DOHH2 (cell line): ENCODE results near the gene ATG10.

Experiments used
- EZH2phosphoT487 ChIP-seq: fragments of 200-600 bp; sonication (generic); IDR thresholded peaks from 2 replicates; pipeline ENCODE4 v1.6.1; 2017; ENCODE audit warnings: borderline replicate concordance, mild to moderate bottlenecking, antibody characterized with exemption, low read length, moderate library complexity, mixed read lengths
- TF ChIP-seq, protein P1 (sequence below): fragments of 200-600 bp; sonication (generic); IDR thresholded peaks from one replicate; pipeline ENCODE4 v1.5.1; 2014; ENCODE audit warnings: antibody characterized with exemption, mild to moderate bottlenecking, low read depth, low read length; ENCODE audit not compliant: poor library complexity, severe bottlenecking

DNA sequence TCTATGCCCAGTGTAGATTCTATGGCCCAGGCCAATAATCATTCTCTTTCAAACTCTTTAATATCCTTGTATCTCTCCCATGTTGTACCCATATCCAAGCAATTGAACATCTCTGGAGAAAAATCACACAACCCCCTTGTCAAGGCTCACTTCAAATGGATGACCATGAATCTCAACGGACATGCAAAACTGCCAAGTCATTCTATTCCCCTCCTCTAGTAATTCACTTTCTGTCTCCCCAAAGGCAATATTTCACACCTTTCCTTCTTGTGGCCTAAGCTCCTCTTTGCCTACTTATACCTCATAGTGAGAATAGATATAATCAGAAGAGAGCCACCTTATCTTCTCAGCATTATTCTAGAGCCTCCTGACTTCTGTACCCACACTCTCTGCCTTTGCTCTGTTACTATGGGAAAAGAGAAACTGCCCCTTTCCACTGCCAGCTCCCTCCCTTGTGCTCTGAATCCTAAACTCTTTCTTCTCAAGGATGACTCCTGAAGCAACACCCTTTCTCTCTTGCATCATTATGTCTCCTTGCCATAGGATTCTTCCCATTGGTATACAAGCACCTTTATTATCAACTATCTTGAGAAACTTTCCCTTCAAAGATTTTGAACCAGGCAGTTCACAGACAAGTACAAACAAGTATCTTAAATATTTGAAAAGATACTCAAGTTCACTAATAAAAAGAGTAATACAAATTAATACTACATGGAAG, 240.2 kb downstream of the ATG10 start:
- TF ChIP-seq, protein P1, sequence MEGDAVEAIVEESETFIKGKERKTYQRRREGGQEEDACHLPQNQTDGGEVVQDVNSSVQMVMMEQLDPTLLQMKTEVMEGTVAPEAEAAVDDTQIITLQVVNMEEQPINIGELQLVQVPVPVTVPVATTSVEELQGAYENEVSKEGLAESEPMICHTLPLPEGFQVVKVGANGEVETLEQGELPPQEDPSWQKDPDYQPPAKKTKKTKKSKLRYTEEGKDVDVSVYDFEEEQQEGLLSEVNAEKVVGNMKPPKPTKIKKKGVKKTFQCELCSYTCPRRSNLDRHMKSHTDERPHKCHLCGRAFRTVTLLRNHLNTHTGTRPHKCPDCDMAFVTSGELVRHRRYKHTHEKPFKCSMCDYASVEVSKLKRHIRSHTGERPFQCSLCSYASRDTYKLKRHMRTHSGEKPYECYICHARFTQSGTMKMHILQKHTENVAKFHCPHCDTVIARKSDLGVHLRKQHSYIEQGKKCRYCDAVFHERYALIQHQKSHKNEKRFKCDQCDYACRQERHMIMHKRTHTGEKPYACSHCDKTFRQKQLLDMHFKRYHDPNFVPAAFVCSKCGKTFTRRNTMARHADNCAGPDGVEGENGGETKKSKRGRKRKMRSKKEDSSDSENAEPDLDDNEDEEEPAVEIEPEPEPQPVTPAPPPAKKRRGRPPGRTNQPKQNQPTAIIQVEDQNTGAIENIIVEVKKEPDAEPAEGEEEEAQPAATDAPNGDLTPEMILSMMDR: no peak
- TF ChIP-seq EZH2phosphoT487: no peak
